K562 (cell line): ENCODE measurements around the gene BIRC5. TPM values are rescaled to one million over a fixed set of nuclear protein-coding genes. Genes with fewer than 3 reads are reported as not detected.

Experiments used
- GATAD2A ChIP-seq: fragments of 450-650 bp; IDR thresholded peaks from 2 replicates; pipeline ENCODE4 v1.6.1; 2017
- HDAC1 ChIP-seq, 2 experiments: fragments of 450-650 bp; IDR thresholded peaks; 2 replicates each; pipeline ENCODE4 v1.6.1; 2016 to 2017; ENCODE audit warnings: inconsistent platforms in 1 of 2, mild to moderate bottlenecking in 1 of 2, moderate library complexity in 1 of 2
- HNRNPK ChIP-seq: fragments of 200-400 bp; formaldehyde crosslinking; IDR thresholded peaks from one replicate; pipeline ENCODE4 v1.6.1; 2018; ENCODE audit warnings: mild to moderate bottlenecking, low read depth, low read length; ENCODE audit not compliant: poor library complexity, severe bottlenecking
- MCM5 ChIP-seq: fragments of 450-650 bp; IDR thresholded peaks from 2 replicates; pipeline ENCODE4 v1.6.1; 2016; ENCODE audit warnings: low read depth
- NCOA1 ChIP-seq: fragments of 450-650 bp; IDR thresholded peaks from 2 replicates; pipeline ENCODE4 v1.6.1; 2016; ENCODE audit warnings: low read depth
- NUFIP1 ChIP-seq: fragments of 450-650 bp; IDR thresholded peaks from 2 replicates; pipeline ENCODE4 v1.6.1; 2018; ENCODE audit not compliant: partially characterized antibody
- RBM39 ChIP-seq: fragments of 200-400 bp; formaldehyde crosslinking; optimal IDR thresholded peaks from 2 replicates; pipeline ENCODE3; 2018; ENCODE audit warnings: low read depth, low read length
- SMC3 ChIP-seq: conservative IDR thresholded peaks from 2 replicates; pipeline ENCODE4 v1.6.1; 2011; ENCODE audit warnings: low read depth, low read length, improper control_type of control experiment; ENCODE audit not compliant: insufficient read depth
- STAT5B ChIP-seq: fragments of 250-450 bp; sonication (Bioruptor Pico); IDR thresholded peaks from 2 replicates; pipeline ENCODE4 v1.8.0; 2021; ENCODE audit warnings: mild to moderate bottlenecking, inconsistent platforms
- YBX1 ChIP-seq: fragments of 450-650 bp; IDR thresholded peaks from 2 replicates; pipeline ENCODE4 v1.7.1; 2016; ENCODE audit warnings: mild to moderate bottlenecking
- ZNF584 ChIP-seq: fragments of 200-800 bp; sonication (Bioruptor generic); IDR thresholded peaks from 2 replicates; pipeline ENCODE4 v1.6.1; 2016; ENCODE audit warnings: low read depth, mild to moderate bottlenecking, missing genetic modification characterization, missing compliant biosample characterization
- polyA plus RNA-seq, 8 experiments: library from polyadenylated mRNA; depleted of rRNA in 4 of 8; stranded (reverse) in 5 of 8; unstranded in 3 of 8; fragments of >200 nt; fragmentation: Nextera tagmentation in 2 of 8; fragmentation: Illumina TruSeq in 1 of 8; extraction: Ambion mirVana in 2 of 8; extraction: Trizol in 1 of 8; gene quantifications; 2 replicates each; pipeline versions ENCODE4 v1.2.1 to v1.2.3, GENCODE V29; 2011 to 2014; ENCODE audit warnings: inconsistent platforms in 1 of 8, missing spikeins in 1 of 8
- total RNA-seq, 7 experiments: library from RNA; depleted of rRNA in 6 of 7; stranded (reverse); fragments of >200 nt in 6 of 7; fragmentation: Illumina TruSeq in 2 of 7; extraction: Trizol in 2 of 7; gene quantifications; 2 replicates each; pipeline versions ENCODE4 v1.2.1 to v1.2.3, GENCODE V29; 2011 to 2021; ENCODE audit warnings: low replicate concordance in 1 of 7
- TF ChIP-seq, protein P1 (sequence below): fragments of 200-600 bp; sonication (generic); IDR thresholded peaks from one replicate; pipeline ENCODE4 v1.6.1; 2012; ENCODE audit warnings: mild to moderate bottlenecking, low read depth, low read length, inconsistent platforms
- TF ChIP-seq, protein P2 (sequence below): fragments of 250-450 bp; sonication (Bioruptor Pico); IDR thresholded peaks from 2 replicates; pipeline ENCODE4 v1.4.0; 2020; ENCODE audit warnings: mild to moderate bottlenecking, moderate library complexity
- TF ChIP-seq, protein P3 (sequence below): fragments of 450-650 bp; formaldehyde crosslinking; IDR thresholded peaks from 2 replicates; pipeline ENCODE4 v1.4.0; 2022; ENCODE audit warnings: missing genetic modification characterization

BIRC5 gene
- total and polyA plus RNA-seq, 9 of the 15 experiments (the other 6 are each of a cell fraction or from before 2014, with no cell fraction given), result 64.4 to 140 (median 101) TPM

DNA sequence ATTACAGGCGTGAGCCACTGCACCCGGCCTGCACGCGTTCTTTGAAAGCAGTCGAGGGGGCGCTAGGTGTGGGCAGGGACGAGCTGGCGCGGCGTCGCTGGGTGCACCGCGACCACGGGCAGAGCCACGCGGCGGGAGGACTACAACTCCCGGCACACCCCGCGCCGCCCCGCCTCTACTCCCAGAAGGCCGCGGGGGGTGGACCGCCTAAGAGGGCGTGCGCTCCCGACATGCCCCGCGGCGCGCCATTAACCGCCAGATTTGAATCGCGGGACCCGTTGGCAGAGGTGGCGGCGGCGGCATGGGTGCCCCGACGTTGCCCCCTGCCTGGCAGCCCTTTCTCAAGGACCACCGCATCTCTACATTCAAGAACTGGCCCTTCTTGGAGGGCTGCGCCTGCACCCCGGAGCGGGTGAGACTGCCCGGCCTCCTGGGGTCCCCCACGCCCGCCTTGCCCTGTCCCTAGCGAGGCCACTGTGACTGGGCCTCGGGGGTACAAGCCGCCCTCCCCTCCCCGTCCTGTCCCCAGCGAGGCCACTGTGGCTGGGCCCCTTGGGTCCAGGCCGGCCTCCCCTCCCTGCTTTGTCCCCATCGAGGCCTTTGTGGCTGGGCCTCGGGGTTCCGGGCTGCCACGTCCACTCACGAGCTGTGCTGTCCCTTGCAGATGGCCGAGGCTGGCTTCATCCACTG lies at the start of gene BIRC5 (continued):
- TF ChIP-seq, protein P1, sequence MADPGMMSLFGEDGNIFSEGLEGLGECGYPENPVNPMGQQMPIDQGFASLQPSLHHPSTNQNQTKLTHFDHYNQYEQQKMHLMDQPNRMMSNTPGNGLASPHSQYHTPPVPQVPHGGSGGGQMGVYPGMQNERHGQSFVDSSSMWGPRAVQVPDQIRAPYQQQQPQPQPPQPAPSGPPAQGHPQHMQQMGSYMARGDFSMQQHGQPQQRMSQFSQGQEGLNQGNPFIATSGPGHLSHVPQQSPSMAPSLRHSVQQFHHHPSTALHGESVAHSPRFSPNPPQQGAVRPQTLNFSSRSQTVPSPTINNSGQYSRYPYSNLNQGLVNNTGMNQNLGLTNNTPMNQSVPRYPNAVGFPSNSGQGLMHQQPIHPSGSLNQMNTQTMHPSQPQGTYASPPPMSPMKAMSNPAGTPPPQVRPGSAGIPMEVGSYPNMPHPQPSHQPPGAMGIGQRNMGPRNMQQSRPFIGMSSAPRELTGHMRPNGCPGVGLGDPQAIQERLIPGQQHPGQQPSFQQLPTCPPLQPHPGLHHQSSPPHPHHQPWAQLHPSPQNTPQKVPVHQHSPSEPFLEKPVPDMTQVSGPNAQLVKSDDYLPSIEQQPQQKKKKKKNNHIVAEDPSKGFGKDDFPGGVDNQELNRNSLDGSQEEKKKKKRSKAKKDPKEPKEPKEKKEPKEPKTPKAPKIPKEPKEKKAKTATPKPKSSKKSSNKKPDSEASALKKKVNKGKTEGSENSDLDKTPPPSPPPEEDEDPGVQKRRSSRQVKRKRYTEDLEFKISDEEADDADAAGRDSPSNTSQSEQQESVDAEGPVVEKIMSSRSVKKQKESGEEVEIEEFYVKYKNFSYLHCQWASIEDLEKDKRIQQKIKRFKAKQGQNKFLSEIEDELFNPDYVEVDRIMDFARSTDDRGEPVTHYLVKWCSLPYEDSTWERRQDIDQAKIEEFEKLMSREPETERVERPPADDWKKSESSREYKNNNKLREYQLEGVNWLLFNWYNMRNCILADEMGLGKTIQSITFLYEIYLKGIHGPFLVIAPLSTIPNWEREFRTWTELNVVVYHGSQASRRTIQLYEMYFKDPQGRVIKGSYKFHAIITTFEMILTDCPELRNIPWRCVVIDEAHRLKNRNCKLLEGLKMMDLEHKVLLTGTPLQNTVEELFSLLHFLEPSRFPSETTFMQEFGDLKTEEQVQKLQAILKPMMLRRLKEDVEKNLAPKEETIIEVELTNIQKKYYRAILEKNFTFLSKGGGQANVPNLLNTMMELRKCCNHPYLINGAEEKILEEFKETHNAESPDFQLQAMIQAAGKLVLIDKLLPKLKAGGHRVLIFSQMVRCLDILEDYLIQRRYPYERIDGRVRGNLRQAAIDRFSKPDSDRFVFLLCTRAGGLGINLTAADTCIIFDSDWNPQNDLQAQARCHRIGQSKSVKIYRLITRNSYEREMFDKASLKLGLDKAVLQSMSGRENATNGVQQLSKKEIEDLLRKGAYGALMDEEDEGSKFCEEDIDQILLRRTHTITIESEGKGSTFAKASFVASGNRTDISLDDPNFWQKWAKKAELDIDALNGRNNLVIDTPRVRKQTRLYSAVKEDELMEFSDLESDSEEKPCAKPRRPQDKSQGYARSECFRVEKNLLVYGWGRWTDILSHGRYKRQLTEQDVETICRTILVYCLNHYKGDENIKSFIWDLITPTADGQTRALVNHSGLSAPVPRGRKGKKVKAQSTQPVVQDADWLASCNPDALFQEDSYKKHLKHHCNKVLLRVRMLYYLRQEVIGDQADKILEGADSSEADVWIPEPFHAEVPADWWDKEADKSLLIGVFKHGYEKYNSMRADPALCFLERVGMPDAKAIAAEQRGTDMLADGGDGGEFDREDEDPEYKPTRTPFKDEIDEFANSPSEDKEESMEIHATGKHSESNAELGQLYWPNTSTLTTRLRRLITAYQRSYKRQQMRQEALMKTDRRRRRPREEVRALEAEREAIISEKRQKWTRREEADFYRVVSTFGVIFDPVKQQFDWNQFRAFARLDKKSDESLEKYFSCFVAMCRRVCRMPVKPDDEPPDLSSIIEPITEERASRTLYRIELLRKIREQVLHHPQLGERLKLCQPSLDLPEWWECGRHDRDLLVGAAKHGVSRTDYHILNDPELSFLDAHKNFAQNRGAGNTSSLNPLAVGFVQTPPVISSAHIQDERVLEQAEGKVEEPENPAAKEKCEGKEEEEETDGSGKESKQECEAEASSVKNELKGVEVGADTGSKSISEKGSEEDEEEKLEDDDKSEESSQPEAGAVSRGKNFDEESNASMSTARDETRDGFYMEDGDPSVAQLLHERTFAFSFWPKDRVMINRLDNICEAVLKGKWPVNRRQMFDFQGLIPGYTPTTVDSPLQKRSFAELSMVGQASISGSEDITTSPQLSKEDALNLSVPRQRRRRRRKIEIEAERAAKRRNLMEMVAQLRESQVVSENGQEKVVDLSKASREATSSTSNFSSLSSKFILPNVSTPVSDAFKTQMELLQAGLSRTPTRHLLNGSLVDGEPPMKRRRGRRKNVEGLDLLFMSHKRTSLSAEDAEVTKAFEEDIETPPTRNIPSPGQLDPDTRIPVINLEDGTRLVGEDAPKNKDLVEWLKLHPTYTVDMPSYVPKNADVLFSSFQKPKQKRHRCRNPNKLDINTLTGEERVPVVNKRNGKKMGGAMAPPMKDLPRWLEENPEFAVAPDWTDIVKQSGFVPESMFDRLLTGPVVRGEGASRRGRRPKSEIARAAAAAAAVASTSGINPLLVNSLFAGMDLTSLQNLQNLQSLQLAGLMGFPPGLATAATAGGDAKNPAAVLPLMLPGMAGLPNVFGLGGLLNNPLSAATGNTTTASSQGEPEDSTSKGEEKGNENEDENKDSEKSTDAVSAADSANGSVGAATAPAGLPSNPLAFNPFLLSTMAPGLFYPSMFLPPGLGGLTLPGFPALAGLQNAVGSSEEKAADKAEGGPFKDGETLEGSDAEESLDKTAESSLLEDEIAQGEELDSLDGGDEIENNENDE, result no peak
- TF ChIP-seq RBM39, result no peak
- TF ChIP-seq NUFIP1, result no peak
- TF ChIP-seq, protein P2, sequence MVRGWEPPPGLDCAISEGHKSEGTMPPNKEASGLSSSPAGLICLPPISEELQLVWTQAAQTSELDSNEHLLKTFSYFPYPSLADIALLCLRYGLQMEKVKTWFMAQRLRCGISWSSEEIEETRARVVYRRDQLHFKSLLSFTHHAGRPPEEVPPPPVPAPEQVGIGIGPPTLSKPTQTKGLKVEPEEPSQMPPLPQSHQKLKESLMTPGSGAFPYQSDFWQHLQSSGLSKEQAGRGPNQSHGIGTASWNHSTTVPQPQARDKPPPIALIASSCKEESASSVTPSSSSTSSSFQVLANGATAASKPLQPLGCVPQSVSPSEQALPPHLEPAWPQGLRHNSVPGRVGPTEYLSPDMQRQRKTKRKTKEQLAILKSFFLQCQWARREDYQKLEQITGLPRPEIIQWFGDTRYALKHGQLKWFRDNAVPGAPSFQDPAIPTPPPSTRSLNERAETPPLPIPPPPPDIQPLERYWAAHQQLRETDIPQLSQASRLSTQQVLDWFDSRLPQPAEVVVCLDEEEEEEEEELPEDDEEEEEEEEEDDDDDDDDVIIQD (CRISPR knock-in tag), result no peak
- TF ChIP-seq HNRNPK, result no peak
- TF ChIP-seq HDAC1 (IDR thresholded peaks at IDR 0.05), result peak in 1 of 2 experiments; percentile 99; a peak in 2 of 4 replicates
- TF ChIP-seq MCM5, result no peak
- TF ChIP-seq ZNF584 (CRISPR knock-in tag), result peak; percentile 72; the same call in 1 of the 2 replicates
- TF ChIP-seq STAT5B, result no peak
- no peak; the same call in 1 of the 2 replicates for TF ChIP-seq NCOA1
- TF ChIP-seq, protein P3, sequence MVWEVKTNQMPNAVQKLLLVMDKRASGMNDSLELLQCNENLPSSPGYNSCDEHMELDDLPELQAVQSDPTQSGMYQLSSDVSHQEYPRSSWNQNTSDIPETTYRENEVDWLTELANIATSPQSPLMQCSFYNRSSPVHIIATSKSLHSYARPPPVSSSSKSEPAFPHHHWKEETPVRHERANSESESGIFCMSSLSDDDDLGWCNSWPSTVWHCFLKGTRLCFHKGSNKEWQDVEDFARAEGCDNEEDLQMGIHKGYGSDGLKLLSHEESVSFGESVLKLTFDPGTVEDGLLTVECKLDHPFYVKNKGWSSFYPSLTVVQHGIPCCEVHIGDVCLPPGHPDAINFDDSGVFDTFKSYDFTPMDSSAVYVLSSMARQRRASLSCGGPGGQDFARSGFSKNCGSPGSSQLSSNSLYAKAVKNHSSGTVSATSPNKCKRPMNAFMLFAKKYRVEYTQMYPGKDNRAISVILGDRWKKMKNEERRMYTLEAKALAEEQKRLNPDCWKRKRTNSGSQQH (CRISPR knock-in tag), result peak; percentile 31; the same call in 1 of the 2 replicates
- 0 out of 2 replicates have a peak, but pooled peaks have one; percentile 30 for TF ChIP-seq GATAD2A
- TF ChIP-seq YBX1, result no peak
- TF ChIP-seq SMC3, result no peak
